Choroid plexus epithelial cell (primary cell): ENCODE data around the gene CAMK2B.

Experiments
- DNase-seq: peaks from one replicate; pipeline ENCODE4 v3.0.0-alpha.2; 2010; ENCODE audit warnings: low read depth
- H3K4me3 ChIP-seq: 2 replicates; pipeline ENCODE4 v1.5.1; 2011; ENCODE audit warnings: low read depth, mild to moderate bottlenecking, control low read depth, low read length, moderate library complexity
- TF ChIP-seq, protein P1 (sequence below): conservative IDR thresholded peaks from 2 replicates; pipeline ENCODE4 v1.5.1; 2011; ENCODE audit warnings: low read depth, mild to moderate bottlenecking, control low read depth, inconsistent platforms, low read length, moderate library complexity

Gene CAMK2B

DNA sequence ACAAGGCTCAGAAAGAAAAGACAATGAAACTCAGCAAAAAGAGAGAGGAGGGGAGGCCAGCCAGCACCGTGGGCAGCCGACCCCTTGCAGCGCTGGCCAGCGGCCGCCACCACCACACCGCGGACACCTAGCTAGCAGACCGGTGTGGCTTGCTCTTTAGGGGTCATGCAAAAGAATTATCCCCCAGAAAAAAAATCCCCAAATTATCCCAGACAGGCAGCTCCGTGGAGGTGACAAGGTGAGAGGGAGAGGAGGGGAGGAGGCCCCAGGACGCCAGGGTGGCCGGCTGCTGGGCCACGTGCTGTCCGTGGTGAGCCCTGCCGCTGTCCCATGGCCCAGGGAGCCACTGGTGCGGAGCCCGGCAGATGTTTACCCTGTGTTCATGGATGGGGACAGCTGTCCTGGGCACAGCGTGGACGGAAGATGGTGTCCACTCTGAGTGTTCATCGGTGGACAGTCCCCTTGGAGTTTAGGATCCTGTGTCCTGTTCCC, 108.1 kb downstream of the CAMK2B start:
- TF ChIP-seq, protein P1, sequence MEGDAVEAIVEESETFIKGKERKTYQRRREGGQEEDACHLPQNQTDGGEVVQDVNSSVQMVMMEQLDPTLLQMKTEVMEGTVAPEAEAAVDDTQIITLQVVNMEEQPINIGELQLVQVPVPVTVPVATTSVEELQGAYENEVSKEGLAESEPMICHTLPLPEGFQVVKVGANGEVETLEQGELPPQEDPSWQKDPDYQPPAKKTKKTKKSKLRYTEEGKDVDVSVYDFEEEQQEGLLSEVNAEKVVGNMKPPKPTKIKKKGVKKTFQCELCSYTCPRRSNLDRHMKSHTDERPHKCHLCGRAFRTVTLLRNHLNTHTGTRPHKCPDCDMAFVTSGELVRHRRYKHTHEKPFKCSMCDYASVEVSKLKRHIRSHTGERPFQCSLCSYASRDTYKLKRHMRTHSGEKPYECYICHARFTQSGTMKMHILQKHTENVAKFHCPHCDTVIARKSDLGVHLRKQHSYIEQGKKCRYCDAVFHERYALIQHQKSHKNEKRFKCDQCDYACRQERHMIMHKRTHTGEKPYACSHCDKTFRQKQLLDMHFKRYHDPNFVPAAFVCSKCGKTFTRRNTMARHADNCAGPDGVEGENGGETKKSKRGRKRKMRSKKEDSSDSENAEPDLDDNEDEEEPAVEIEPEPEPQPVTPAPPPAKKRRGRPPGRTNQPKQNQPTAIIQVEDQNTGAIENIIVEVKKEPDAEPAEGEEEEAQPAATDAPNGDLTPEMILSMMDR, result no peak
- DNase-seq, result no peak
- H3K4me3 ChIP-seq, result no peak overlapping the region

DNA sequence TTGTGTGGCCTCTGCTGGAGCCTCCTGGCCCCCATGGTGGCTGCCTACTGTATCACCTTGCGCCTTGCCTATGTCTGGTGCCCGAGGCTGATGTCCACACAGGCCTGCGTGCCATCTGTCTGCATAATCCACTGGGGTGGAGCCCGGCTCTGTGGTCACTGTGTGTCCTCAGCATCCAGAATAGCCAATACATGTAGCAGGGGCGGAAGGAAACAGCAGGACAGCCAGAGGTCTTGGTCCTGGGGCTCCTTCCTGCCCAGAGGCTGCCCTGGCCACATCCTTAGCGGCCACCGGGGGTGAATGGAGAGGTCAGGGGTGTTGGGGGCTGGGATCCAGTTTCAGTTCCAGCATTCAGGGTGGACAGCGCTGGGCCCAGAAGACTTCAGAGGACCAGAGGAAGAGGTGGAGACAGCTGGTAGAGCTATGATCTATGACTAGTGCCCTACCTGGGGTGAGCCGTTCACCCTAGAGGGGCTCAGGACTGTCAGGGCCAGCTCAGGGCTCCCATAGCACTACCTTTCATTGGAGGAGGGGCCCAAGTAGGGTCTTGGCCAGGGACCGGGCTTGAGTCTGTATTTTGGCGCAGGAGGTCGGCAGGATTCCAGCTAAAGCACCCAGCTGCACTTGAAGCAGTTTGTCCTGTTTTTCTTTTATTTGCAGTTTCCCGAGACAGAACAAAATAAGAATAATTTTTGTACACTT, 108.7 kb downstream of the CAMK2B start:
- TF ChIP-seq, protein P1, result no peak
- no peak for DNase-seq
- no peak overlapping the region for H3K4me3 ChIP-seq

DNA sequence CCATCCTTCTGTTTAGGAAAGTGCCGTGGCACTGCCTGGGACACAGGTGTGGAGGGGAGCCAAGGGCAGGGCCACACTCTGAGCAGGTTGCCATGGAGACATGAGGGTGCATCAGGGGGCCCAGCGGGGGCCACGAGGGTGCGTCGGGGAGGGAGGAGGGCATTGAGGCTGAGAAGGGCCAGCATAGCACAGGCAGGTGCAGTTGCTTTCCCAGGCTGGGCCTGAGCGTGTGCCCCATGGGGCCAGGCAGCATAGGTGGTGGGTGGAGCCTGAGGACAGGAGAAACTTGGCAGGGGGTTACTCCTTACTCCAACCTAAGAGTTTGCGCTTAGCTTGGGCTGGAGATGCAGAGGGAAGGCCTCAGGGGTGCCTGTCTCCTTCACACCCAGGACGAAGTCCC, 109.4 kb downstream of the CAMK2B start:
- no peak for DNase-seq
- H3K4me3 ChIP-seq, result no peak overlapping the region
- TF ChIP-seq, protein P1, result no peak

DNA sequence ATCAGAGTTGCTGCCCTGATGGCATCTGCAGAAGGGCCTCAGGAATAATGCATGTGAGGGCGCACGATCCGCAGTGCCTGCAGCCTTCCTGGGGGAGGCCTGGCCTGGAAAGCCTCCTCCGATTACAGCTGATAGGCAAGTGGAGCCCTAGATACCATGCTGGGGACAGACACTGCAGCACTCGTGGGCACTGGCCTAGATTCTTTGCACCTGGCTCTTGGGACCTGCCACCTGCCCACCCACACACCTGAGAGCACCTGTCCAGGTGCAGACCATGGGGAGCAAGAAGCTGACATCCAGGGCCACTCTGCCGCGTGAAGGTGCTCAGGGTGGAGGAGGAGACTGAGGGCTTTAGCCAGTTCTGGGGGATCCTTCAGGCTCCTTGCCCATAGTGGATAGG, 109.9 kb downstream of the CAMK2B start:
- no peak for DNase-seq
- H3K4me3 ChIP-seq, result no peak overlapping the region
- TF ChIP-seq, protein P1, result no peak

DNA sequence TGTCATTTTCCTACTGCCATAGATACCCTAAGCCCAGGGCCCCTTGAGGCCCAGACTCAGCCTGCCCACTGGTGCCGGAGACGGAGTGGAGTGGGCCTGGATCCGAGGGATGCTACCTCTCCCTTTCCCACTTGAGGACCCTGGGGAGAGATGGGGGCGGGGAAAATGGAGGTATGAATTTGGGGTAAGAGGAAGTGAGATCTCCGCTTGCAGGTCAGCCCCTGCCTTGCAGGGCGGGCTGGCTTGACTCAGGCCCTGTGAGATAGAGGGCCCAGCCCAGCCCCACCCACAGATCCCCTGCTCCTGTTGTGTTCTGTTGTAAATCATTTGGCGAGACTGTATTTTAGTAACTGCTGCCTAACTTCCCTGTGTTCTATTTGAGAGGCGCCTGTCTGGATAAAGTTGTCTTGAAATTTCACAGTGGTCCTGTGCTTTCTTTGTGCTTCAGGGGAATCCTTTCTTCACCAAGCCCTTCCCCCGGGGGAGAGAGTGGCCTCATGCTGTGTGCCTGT, 111.5 kb downstream of the CAMK2B start:
- TF ChIP-seq, protein P1, result no peak
- no peak overlapping the region for H3K4me3 ChIP-seq
- DNase-seq, result no peak

DNA sequence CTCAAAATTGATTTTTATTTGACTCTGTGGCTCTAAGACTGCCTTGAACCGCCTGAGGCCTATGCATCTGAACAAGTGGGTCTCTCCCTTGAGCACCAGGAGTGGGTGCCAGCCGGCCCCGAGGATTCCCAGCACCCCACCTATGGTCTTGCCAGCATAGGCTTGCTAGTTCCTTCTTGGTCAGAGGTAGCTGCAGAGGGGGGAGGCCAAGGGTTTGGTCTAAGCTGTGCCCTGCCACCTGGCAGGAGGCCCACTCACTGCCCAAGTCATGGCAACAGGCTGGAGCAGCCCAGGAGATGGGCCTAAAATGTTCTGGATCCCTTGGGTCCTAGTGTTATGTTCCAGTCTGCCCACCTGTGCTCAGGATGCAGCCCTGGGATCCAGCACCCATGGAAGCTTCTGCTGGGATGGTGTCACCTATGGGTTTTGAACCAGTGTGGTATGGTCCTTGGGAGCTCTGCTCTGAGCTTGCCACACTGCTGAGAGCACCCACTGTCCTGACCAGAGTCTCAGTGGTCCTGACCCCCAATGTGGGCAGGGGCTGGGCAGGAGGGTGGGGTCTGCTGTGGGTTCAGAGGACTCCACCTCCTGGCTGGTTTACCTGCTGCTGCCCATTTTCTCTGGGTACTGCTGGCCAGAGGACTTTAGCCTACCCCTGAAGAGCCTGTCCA, 112.1 kb downstream of the CAMK2B start:
- H3K4me3 ChIP-seq, result no peak overlapping the region
- DNase-seq, result no peak
- TF ChIP-seq, protein P1, result no peak
